Measurements from ENCODE around the gene PLXNB1.
"Not testable (repeated sequence)": the region's sequence is repeated elsewhere in the genome, so short reads cannot be mapped to it uniquely, and the experiment has no call there.

Gene PLXNB1

DNA sequence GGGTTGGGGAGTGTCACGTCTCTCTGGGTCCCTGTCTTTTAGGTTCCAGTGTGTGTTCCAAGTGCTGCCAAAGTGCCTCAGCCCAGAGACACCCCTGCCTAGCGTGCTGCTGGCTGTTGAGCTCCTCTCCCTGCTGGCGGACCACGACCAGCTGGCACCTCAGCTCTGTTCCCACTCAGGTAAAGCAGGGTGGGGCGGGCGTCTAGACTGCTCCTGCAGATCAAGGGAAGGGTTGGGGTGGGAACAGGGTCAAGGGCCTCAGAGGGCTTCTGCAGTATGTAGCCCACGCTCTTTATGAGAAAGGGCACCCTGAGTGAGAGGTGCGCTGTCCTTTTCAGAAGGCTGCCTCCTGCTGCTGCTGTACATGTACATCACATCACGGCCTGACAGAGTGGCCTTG, 33.8 kb upstream of the PLXNB1 start:
- DNase-seq, result no peak

DNA sequence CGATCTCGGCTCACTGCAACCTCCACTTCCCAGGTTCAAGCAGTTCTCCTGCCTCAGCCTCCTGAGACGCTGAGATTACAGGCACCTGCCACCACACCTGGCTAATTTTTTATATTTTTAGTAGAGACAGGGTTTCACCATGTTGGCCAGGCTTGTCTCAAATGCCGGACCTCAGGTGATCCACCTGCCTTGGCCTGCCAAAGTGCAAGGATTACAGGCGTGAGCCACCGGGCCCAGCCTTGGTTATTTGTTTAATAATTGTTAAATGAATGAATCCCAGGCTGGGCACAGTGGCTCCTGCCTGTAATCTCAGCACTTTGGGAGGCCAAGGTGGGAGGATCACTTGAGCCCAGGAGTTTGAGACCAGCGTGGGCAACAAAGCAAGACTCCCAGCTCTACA, 31.9 kb upstream of the PLXNB1 start:
- DNase-seq, result not testable (repeated sequence)

DNA sequence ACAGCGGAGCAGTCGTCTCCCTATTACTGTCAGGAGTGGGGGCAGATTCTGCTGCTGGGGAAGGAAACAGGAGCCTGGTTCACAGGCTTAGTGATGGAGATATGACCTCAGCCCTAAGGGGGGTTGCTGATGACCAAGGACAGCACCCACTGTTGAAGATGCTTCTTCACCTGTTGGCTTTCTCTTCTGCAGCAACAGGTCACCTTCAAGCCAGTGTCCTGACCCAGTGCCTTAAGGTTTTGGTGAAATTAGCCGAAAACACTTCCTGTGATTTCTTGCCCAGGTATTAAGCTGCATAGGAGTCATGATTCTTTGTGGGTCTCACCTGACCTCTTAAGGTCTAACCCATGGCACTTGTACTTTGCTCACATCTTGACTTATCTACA, 30.6 kb upstream of the PLXNB1 start:
- DNase-seq, result no peak

DNA sequence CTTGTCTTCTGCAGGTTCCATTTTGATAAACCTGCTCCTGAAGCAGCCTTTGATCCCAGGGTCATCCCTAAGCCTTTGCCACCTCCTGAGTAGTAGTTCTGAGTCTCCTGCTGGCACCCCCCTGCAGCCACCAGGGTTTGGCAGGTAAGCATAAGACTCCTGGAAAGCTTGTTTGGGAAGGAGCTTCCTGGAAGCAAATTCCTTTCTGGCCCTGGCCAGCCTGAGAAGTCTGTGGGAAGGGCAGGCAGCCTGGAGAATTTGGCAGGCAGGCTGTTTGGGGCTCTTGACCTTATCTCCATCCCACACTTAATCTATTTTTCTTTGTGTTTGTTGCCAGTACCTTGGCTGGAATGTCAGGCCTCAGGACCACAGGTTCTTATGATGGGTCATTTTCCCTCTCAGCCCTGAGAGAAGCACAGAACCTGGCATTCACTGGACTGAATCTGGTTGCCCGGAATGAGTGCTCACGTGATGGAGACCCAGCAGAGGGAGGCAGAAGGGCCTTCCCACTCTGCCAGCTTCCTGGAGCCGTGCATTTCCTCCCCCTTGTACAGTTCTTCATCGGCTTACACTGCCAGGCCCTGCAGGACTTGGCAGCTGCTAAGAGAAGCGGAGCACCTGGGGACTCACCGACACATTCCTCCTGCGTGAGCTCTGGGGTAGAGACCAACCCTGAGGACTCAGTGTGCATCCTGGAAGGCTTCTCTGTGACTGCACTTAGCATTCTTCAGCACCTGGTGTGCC, 30.1 kb upstream of the PLXNB1 start:
- no peak for DNase-seq

DNA sequence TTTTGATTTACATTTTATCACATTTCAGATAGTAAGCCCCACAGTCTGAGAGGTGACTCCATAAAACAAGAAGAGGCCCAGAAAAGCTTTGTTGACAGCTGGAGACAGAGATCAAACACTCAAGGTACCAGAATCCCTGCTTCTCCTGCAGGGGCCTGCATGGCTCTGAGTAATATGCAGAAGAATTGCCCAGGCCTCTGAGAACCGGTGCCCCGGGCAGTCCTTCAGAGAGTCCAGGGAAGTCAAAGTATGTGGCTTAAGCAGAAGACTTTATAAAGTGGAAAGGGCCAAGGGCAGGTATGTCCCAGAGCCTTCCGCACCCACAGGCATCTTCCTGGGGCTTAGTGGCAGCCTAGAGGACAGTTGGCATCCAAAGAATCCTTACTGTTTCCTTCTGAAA, 29.4 kb upstream of the PLXNB1 start:
- DNase-seq, result no peak

DNA sequence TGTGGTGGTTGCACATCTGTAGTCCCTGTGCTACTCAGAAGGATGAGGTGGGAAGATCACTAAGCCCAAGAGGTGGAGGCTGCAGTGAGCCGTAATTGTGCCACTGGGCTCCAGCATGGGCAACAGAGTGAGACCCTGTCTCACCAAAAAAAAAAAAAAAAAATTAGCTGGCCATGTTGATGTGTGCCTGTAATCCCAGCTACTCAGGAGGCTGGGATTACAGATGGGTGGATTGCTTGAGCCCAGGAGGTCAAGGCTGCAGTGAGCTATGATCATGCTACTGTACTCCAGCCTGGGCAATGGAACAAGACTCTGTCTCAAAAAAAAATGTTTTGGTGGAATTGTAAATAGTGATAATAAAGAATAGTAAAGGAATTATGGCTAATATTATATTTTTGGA, 26.6 kb upstream of the PLXNB1 start:
- DNase-seq, result no peak

DNA sequence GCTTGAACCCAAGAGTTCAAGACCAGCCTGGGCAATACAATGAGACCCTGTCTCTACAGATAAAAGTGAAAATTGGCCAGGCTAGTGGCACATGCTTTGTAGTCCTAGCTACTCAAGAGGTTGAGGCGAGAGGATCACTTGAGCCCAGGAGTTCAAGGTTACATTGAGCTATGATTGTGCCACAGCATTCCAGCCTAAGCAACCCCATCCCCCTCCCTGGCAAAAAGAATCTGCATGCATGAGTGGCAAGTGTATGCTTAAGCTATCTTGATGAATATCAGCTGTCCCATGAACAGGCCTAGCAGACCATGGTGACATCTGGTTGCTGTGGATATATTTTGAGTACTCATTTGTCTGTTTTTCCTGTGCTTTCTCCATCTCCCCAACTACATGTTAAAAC, 21.4 kb upstream of the PLXNB1 start:
- DNase-seq, result no peak

DNA sequence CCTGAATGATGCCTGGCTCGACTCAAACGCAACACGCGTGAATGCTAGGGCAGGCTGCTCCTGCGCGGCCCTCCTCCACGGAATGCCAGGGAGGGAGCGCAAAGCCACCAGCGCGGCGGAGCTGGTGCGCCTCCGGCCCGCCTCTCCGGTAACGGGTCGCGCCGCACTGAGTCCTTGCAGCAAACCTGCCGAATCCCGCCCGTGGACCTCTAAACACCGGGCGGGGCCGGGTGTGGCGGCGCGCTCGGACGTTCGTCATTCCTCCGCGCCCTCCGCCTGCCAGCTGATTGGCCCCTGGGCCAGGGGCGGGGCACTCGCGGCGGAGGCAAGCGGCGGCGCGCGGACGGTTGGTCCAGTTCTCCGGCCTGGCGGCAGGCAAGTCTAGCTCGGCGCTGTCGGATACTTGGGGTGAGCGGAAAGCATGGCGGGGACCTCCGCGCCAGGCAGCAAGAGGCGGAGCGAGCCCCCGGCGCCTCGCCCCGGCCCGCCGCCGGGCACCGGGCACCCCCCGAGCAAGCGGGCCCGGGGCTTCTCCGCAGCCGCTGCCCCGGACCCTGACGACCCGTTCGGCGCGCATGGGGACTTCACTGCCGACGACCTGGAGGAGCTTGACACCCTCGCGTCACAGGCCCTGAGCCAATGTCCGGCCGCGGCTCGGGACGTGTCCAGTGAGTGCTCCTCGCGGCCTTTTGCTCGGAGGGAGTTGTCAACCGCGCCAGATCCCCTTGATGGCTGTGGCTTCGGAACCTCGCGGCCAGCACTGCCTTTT, 16.7 kb upstream of the PLXNB1 start, which contains the start of gene ATRIP:
ATRIP (plus strand) TSS at position 313 of the 769 bp plus-strand sequence; CDS start at position 422, 109 bp downstream.
- DNase-seq, result peak; percentile 91 to 96

DNA sequence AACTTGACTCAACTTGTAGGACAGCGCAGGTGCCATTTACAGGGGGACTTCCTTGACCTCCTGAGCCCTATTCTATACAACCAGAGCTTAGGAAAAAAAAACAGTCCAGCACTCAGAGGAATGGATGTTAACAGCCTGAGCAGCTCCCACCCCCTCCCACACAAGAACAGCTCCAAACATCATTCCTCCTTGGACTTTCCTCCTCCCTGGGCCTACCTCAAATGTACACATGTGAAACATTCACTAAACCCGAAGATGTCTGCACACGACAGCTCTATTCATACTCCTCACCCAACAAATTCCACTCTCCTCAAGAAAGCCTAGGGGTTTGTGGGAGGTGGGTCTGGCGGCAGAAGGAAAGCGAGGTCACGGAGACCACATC, 16.1 kb upstream of the PLXNB1 start:
- no peak for DNase-seq

DNA sequence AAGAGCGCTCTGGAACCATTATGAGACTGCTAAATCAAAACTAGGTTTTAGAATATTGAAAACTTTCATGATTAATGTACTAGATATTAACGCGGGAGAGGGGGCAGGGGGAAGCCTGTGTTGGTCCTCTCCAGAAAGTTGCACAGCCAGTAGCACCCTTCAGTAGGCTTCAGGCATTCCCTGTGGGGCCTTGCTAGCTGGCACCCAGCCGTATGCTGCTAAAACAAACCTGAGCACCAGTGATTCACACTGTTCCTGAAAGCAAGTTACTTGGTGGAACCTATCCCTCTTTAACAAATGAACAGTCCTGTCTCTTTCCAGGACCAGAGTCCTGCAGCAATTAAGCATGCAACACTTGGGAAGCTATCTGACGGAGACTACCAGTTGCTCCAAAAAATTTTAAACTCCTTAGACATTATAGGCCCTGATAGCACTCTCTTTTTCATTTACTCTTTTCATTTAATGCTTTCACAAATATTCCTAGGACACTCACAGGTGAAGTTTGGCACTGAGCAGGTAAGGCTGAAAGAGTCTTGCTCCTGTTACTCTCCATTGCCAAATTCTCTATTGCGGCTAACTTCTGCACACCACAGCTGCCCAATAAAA, 15.5 kb upstream of the PLXNB1 start:
- DNase-seq, result no peak

DNA sequence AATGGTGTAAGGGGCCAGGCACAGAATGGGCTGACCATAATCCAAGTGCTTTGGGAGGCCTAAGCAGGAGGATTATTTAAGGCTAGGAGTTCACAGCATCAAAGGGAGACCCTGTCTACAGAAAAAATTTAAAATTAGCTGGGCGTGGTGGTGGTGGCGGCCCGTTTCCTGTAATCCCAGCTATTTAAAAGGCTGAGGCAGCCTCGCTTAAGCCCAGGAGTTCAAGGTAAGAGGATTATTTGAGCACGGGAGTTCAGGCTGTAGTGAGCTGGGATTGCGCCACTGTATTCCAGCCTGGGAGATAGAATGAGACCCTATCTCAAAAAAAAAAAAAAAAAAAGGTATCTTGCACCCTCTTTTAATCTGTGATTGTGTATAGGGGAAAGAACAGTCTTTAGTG, 12.1 kb upstream of the PLXNB1 start:
- DNase-seq, result no peak

DNA sequence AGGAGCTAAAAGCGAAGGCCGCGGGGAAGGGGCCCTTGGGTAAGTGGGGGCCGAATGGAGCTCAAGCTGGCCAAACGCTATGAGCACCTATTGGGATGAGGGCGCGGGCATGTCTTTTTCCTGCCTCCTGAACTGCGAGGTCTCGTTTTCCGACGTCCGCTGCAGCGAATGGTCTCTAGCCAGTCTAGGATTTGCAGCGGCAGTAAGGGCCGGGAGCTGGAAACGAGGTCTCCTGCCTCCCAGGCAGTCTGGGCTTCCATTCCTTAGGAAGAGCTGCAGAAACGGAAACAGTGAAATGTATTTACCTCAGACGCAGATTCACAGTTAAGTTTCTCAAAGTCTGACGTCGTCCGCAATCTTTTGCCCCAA, 10.7 kb upstream of the PLXNB1 start:
- no peak for DNase-seq

DNA sequence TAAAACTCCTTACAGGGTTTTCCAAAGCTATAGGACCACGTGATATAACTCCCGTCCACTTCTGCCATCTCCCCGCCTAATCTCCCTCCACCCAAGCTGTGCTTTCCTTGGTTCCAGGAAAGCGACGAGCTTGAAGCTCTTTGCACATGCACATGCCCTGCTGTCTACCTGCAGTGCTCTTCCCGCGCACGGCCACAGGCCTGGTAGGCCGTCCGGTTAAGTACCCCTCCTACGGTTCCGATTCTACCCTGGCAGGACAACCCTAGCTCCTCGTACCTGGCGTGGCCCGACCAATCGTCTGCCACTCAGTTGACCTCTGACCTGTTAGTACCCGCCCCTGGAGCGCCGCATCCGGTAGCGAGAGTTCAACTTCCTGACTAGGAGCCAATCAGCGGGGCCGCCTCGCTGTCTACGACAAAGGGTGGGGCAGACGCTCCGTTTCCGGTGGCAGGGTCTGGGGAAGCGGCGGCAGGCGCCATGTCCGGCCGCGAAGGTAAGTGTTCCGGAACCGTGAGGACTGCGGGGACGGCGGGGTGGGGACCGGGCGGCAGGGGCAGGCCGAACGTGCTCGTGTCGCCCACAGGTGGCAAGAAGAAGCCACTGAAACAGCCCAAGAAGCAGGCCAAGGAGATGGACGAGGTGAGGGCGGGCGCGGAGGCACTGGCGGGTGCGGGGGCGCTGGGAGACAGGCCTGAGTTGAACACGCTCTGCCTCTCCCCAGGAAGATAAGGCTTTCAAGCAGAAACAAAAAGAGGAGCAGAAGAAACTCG, 10.1 kb upstream of the PLXNB1 start, which contains the start of the genes CCDC51 and TMA7:
CCDC51 (minus strand) TSS at position 300 of the 770 bp plus-strand sequence. CDS start 4,991 bp downstream, outside the sequence.
TMA7 (plus strand) TSS at position 438 of the 770 bp plus-strand sequence; CDS start at position 478, 40 bp downstream.
- peak; percentile 99 for DNase-seq

DNA sequence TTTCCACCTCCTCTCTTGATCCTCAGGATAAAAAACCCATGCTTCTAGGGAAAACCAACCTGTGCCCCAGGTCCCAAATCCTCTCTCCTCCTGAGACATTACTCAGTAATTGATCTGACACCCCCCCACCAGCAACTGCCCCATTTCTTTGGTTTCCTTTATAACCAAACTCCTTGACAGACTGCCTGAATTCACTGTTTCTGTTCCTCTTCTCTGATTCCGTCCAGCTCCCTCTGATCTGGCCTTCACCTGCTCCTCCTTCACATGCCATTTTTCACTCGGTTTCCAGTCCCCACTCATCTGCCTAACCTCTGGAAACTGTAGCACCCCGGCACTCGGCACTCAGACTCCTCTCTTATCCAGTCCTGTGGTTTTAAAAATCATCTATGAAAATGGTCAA, 7.9 kb upstream of the PLXNB1 start:
- DNase-seq, result no peak

DNA sequence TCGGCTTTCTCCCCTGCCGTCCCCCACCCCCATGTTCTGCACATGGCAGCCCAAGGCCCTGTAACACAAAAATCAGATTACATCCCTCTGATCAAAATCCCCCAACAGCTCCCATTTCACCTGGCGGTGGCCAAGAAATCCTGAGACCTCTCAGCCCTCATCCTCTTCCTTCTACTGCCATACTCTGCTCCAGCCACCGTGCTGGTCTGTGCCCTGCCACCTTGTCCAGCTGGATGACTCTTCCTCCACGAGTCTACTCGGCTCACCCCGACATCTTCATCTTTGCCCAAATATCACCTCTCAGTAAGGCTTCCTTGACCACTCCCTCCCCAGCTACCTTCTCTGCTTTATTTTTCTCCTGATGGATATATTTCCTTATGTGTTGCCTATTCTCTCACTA, 7.0 kb upstream of the PLXNB1 start:
- no peak for DNase-seq

DNA sequence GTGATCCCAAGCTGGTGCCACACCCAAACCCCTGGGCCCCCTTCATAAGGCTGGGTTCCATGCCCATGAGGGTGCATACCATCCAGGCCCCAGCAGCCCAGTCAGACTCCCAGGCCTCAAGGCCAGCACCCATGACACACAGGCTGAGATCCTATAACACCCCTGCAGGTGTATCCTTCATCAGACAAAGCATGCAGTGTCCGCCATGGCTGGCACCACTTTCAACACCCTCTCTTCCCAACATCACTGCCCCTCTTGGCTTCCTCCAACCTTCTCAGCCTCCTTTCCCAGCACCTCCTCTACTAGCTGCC, 6.5 kb upstream of the PLXNB1 start:
- no peak for DNase-seq

DNA sequence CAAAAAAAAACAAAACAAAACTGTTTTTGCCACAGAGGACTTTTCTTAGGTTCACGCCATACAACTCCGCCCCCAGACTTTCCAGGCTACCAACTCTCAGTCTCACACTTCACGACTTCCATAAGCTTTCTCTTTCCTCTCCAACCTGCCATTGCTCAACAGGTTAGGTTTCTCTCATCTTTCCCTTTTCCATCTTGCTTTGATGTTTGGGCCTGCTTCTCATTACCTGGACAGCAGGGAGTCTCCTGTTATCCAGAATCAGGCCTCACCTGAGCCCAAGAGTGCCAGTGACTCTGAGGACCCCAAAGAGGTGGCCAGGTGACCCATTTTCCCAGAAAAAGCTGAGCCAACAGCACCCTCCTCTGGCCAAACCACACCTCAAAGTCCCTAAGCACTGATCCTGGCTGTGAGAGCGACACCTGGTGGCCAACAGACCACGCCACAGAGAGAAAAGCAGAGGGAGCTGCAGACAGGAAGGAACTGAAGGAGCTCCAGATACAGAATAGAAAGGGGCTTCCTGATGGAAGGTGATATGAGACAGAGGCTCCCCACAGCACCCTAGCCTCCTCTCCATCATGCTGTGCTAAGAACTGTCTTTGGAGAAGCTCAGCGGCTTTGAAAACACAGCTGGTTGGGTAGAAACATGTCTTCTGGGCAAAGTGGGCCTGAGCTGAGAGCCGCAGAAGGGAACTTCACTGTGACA, 6.0 kb upstream of the PLXNB1 start:
- DNase-seq, result peak; percentile 88 to 89

DNA sequence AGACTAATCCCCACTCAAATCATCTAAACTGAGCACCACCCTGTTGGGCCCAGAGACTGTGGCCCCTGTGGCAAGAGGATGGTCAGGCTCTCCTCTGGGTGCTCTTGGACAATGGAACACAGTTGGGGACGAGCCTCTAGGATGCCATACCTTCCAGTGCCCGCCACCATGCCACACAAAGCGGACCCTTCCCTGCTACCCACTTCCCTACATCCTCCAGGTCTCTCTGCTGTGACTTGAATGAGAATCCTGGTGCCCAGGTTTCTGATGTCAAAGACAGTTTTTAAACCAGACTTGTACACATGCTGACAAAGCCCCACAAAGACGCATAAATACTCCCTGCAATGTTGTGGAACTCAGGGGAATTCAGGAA, 5.3 kb upstream of the PLXNB1 start:
- no peak for DNase-seq

DNA sequence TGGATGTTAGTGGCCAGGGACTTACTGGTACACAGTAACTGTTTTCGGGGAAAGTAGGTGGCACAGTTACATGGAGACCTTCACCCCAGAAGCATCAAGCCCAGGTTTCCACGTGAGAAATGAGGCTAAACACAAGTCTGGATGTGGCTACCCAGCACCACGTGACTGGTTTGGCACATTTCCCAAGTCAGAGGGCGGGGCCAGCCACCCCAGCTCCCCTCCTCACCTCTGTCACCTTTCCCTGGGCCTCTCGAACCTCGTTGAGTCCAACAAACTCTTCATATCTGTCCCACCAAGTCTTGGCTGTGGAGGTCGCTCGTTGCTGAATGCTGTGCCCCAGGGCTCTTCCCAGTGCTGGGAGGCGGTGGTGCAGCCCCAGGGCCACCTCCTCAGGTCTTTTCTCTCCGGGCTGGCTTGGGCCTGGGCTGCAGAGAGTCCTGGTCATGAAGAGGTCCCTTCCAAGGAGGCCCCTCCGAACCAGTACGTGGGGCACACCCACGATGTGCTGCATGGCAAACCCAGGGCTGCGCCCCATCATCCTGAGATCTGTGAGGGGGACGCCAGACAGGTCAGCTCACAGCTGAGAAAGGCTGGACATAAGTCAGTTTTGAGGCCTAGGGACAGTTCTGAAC, 4.8 kb upstream of the PLXNB1 start:
- DNase-seq, result no peak

DNA sequence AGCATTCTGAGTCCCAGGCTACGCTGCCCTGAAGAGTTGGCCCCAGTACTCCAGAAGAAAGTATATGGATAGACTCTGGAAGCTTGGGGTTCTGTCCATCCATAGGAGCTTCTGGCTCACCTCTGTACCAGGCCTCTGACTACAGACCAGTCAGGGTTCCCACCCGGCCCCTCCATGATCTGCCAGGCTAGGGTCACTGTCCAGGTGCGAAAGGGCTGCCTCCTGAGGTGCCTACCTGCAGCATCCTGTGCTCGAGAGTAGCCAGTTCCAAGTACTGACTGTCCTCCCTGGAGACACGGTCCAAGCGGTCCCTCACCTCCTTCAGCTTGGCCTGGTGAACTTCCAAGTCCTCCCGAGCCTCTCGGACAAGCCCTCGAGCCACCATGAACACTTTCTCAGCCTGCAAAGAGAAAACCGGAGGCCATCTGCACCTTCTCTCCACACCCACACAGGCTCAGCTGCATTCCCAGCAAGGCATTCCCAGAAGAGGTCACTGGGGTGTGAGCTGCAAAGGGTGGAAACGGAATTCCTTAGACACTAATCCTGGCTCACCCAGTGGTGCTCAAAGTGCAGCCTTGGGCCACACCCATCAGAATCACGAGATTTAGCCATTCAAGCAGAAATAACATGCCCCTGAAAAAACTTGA, 3.7 kb upstream of the PLXNB1 start:
- DNase-seq, result no peak

All from AML-193 (cell line).